ENCODE data around the gene ZNF423.

The ZNF423 gene

GRCh38 chr16:49817754-49818507 is 38.0 kb downstream of the ZNF423 start:
- no peak for DNase-seq (ENCODE audit: low read depth)
- no peak for TF ChIP-seq CTCF (IDR thresholded peaks at IDR 0.05; ENCODE audit: insufficient read depth, low read depth, low read length, missing control alignments)

GRCh38 chr16:49816875-49817274 is 39.0 kb downstream of the ZNF423 start:
- H3K4me3 ChIP-seq (ENCODE audit: low read depth, low read length): no peak overlapping the region
- no peak for TF ChIP-seq CTCF (IDR thresholded peaks at IDR 0.05; ENCODE audit: insufficient read depth, low read depth, low read length, missing control alignments)
- no peak for DNase-seq (ENCODE audit: low read depth)

More at GRCh38 chr16:49817754-49818507, 38.0 kb downstream of the ZNF423 start:
- H3K4me3 ChIP-seq (ENCODE audit: low read depth, low read length): no peak overlapping the region

GRCh38 chr16:49811644-49812334 is 44.1 kb downstream of the ZNF423 start:
- no peak overlapping the region for H3K4me3 ChIP-seq (ENCODE audit: low read depth, low read length)
- no peak for TF ChIP-seq CTCF (IDR thresholded peaks at IDR 0.05; ENCODE audit: insufficient read depth, low read depth, low read length, missing control alignments)
- DNase-seq (ENCODE audit: low read depth): no peak

GRCh38 chr16:49810831-49811230 is 45.1 kb downstream of the ZNF423 start:
- DNase-seq (ENCODE audit: low read depth): no peak
- no peak for TF ChIP-seq CTCF (IDR thresholded peaks at IDR 0.05; ENCODE audit: insufficient read depth, low read depth, low read length, missing control alignments)
- no peak overlapping the region for H3K4me3 ChIP-seq (ENCODE audit: low read depth, low read length)

GRCh38 chr16:49809561-49809960 is 46.4 kb downstream of the ZNF423 start:
- no peak for DNase-seq (ENCODE audit: low read depth)
- H3K4me3 ChIP-seq (ENCODE audit: low read depth, low read length): no peak overlapping the region
- TF ChIP-seq CTCF (IDR thresholded peaks at IDR 0.05; ENCODE audit: insufficient read depth, low read depth, low read length, missing control alignments): no peak

- no peak for DNase-seq (ENCODE audit: low read depth)
- no peak for TF ChIP-seq CTCF (IDR thresholded peaks at IDR 0.05; ENCODE audit: insufficient read depth, low read depth, low read length, missing control alignments)
- no peak overlapping the region for H3K4me3 ChIP-seq (ENCODE audit: low read depth, low read length)
Measured at GRCh38 chr16:49809062-49809461, 46.9 kb downstream of the ZNF423 start.
